AG09309 (cell line): ENCODE measurements around the gene NEK4.

Experiments used
- DNase-seq: peaks from one replicate; pipeline ENCODE4 v3.0.0-alpha.2; 2010; ENCODE audit warnings: low read depth
- H3K4me3 ChIP-seq: 2 replicates; pipeline ENCODE4 v1.5.1; 2011; ENCODE audit warnings: mild to moderate bottlenecking, low read depth, low read length, moderate library complexity; ENCODE audit not compliant: control insufficient read depth
- TF ChIP-seq, protein P1 (sequence below): IDR thresholded peaks from 2 replicates; pipeline ENCODE4 v1.5.1; 2011; ENCODE audit warnings: mild to moderate bottlenecking, low read depth, low read length, inconsistent platforms; ENCODE audit not compliant: insufficient read depth, control insufficient read depth; ENCODE audit errors: missing control alignments

Gene NEK4

DNA sequence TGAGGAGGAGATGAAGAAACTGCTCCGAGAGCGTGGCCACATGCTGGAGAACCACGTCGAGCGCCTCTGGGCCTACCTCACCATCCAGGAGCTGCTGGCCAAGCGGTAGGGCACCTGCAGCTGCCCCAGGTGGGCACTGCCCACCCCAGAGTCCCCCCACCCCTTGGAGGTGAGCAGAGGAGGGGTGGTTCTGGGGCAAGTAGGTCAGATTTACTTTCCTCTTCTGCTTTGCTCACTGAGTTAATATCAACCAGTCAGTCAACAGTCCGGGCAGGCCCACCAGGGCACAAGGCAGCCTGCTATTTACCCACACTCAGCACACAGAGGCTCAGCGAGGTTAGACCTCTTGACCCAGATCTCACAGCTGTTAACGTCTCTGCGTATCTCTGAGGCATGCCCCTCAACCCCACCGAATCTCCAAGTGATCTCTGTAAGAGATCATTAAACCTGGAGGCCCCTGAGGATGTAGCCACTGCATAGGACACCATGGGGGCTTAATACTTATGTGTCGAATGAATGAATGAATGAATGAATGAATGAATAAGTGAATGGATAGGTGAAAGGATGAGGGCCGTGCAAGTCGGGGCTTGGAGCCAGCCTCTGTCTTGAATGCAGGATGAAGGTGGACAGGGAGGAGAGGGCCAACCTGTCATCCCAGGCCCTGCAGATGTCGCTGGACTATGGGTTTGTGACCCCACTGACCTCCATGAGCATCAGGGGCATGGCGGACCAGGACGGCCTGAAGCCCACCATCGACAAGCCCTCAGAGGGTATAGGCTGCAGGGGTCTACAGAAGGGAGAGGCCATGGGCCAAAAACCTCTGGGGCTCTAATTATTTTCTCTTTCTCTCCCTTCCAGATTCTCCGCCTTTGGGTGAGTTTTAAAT is 15.8 kb upstream of the NEK4 start:
- DNase-seq, result no peak
- no peak overlapping the region for H3K4me3 ChIP-seq
- TF ChIP-seq, protein P1, sequence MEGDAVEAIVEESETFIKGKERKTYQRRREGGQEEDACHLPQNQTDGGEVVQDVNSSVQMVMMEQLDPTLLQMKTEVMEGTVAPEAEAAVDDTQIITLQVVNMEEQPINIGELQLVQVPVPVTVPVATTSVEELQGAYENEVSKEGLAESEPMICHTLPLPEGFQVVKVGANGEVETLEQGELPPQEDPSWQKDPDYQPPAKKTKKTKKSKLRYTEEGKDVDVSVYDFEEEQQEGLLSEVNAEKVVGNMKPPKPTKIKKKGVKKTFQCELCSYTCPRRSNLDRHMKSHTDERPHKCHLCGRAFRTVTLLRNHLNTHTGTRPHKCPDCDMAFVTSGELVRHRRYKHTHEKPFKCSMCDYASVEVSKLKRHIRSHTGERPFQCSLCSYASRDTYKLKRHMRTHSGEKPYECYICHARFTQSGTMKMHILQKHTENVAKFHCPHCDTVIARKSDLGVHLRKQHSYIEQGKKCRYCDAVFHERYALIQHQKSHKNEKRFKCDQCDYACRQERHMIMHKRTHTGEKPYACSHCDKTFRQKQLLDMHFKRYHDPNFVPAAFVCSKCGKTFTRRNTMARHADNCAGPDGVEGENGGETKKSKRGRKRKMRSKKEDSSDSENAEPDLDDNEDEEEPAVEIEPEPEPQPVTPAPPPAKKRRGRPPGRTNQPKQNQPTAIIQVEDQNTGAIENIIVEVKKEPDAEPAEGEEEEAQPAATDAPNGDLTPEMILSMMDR, result no peak

DNA sequence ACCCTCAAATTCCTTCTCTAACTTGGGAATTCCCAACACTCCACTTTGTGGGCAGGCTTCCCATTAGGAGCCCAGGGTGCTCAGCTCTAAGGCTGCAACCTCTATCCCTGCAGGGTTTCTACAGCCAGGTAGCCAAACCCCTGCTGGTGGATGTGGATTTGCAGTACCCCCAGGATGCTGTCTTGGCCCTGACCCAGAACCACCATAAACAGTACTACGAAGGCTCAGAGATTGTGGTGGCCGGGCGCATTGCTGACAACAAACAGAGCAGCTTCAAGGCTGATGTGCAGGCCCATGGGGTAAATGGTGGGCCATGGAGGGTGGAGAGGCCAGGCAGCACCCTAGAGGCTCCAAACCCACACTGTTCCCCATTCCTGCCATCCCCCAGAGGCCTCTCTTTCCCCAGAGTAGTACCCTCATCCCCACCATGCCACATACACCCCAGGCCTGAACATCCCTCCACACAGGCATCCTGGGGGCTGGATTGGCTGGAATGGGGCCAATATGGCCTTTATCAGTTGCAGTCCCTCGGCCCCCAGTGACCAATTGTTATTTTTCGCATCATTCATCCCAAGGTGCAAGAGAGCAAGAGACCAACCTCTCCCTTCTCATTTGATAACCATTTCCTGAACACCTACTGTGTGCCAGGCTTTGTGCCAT is 14.3 kb upstream of the NEK4 start:
- TF ChIP-seq, protein P1, result no peak
- no peak overlapping the region for H3K4me3 ChIP-seq
- DNase-seq, result no peak

DNA sequence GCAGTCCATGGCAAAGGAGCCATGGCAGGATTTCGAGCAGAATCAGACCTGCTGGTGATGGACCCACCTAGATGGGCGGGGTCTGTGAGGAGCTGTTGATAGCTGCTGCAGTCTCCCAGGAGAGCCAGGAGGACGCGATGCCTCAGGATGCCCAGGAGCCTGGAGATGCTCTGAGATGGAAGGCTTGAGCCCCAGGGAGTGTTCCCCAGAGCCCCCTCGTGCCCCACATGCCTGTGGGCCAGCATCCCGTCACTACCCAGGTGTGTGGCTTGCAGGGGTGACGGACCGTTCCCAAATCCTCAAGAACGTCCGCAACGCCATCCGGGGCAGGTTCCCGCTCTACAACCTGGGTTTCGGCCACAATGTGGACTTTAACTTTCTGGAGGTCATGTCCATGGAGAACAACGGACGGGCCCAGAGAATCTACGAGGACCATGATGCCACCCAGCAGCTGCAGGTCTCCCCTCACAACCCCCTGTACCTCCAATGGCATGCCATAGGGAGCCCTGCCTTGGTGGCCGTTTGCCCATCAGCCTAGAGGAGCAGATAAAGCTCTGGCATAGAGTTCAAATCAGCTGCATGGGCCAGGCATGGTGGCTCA is 13.4 kb upstream of the NEK4 start:
- no peak for DNase-seq

DNA sequence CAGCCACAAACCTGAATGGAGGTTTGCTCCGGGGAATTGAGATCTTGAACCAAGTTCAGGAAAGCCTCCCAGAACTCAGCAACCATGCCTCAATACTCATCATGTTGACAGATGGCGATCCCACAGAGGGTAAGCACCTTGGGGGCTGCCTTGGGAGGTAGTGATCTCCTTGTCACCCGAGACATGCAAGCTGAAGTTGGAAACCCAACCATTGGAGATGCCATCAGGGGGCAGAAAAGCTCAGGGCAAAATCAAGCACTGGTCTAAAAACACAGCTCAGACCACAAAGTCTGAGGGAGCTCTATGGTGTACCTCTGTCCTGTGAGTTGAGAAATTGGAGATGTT is 12.4 kb upstream of the NEK4 start:
- H3K4me3 ChIP-seq, result no peak overlapping the region
- DNase-seq, result no peak

More for the DNA sequence above, 13.4 kb upstream of the NEK4 start:
- TF ChIP-seq, protein P1, result no peak
- H3K4me3 ChIP-seq, result no peak overlapping the region

DNA sequence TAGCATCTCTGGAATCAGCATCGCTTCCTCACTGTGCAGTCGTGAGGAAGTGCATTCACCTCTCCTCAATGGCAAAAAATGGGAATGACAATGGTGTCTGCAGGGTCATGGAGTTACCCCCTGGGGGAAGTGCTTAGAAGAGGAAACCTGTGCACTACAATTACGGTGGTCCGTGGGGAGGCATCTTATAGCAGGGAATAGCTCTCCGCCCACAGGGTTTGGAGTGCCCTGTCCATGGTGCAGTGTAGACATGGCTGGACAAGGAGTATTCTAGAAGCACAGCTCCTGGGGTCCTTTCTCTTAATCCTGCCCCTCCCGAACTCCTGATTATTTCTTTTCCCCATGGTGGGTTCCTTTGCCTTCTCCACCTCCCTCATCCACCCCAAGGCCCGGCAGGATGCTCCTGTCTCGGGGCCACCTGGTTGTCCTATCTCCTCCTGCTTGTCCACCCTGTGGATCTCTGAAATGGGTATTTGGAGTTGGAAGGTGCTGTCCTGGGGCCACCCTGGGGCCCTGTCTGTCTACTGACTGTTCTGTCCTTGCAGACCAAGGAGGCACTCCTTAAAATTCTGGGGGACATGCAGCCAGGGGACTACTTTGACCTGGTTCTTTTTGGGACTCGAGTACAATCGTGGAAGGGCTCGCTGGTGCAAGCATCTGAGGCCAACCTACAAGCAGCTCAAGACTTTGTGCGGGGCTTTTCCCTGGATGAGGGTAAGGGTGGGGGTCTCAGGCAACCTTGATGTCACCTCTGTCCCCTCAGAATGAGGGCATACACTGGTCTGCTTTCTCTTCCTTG is 11.9 kb upstream of the NEK4 start:
- DNase-seq, result no peak
- H3K4me3 ChIP-seq, result no peak overlapping the region
- TF ChIP-seq, protein P1, result no peak

More for the DNA sequence above, 12.4 kb upstream of the NEK4 start:
- TF ChIP-seq, protein P1, result peak; percentile 6

DNA sequence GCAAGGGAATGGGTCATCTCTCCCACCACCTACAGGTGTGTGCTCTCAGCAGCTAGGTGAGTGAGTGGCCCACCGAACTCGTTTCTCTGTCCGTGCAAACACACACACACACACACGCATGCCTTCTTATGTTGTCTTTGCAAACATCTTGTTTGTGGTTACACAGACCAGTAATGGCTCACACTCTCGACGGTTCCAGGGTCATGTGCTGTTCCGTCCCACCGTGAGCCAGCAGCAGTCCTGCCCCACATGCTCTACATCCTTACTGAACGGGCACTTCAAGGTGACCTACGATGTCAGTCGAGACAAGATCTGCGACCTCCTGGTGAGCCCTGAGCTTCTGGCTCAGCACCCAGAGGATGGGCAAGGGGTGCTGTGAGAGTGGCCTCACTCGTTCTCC is 11.0 kb upstream of the NEK4 start:
- TF ChIP-seq, protein P1, result no peak
- no peak overlapping the region for H3K4me3 ChIP-seq
- no peak for DNase-seq
